H4 (cell line): Measurements from ENCODE around the gene ARFGEF3. TPM values are rescaled to one million over a fixed set of nuclear protein-coding genes. Genes with fewer than 3 reads are reported as not detected.
A peak's percentile ranks its signal among the peaks of the same experiment; 100 is the strongest.

Experiments used
- DNase-seq: peaks from one replicate; pipeline ENCODE4 v3.0.0-alpha.2; 2015; ENCODE audit warnings: low spot score
- total RNA-seq: library from RNA; depleted of rRNA; stranded (reverse); fragments of >200 nt; shearing (Covaris generic); gene quantifications from 2 replicates; pipeline ENCODE4 v1.2.3, GENCODE V29; 2014

ARFGEF3 gene
- total RNA-seq, 1 experiment from 2014 or later: 0.23 TPM

DNA sequence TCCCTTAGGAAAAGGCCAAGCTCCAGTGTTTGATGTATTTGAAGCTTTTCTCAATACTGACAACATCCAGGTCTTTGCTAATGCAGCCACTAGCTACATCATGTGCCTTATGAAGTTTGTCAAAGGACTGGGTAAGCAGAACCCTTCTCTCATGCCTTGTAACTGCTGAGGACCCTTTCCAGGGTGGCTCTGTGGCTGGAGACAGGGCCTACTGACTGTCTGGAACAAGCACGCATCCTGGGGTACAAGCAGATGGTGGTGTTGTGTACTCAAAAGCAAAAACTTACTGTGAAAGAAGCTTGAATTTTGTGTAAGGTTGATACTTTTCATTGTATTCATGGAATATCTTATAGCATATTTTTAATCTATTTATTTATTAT lies 147.0 kb downstream of the ARFGEF3 start:
- DNase-seq: no peak

DNA sequence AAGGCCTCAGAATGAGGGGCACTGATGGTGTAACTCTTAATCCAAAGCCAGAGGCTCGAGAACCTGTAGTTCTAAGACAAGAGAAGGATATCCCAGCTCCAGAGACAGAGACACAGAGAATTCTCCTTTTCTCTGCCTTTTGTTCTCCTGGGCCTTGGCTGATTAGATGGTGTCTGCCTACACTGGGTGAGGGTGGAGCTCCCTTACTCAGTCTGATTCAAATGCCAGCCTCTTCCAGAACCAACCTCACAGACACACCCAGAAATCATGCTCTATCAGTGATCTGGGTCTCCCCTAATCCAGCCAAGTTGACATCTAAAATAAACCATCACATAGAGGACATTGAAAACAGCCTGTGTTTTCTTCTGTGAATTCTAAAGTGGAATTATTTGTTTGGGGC lies 148.0 kb downstream of the ARFGEF3 start:
- no peak for DNase-seq

DNA sequence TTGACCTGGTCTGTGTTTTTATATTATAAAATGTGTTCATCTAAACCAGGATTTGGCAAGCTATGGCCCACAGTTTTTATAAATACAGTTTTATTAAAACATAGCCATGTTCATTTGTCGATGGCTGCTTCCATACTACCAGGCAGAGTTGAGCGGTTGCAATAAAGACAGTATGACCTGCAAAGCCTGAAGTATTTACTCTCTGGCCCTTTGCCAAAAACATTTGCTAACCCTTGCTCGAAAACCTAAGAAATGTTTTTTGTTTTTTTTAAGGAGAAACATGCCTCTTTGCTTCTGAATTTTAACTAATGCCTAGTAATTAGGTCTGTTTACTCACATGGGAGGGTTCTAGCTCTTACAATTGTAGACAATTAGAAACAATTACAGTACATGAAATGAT lies 148.6 kb downstream of the ARFGEF3 start:
- DNase-seq: no peak

DNA sequence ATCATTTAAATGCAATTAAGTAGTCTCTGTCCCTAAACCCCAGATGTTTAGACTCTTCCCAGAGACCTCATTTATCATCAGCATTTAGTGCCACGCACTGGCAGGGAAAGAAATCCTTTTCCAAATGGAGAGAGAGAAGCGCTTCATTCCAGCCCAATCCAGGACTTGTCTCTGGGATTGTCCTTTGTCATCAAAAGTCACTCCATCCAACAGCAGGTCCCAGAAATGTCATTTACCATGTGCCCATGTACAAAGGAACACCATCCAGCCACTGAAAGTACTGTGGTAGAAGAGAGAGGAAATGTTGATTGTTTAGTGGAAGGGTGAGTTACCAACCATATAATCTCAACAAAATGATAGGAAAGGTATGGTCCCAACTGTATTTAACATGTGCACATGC lies 149.1 kb downstream of the ARFGEF3 start:
- DNase-seq: no peak

DNA sequence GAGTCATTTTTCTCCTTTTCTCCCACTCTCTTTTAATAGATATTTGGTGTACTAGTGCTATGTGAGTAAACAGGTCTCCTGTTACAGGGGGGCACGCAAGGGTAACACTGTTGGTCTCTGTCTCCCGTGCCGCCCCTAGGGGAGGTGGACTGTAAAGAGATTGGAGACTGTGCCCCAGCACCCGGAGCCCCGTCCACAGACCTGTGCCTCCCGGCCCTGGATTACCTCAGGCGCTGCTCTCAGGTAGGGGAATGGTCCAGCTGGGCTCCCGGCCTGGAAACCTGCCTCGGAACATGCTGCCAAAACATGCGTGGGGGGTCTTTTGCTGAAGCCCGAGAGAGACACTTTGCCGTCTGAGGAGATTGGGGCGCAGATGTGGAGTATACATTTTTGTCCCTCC lies 149.5 kb downstream of the ARFGEF3 start:
- DNase-seq: no peak

DNA sequence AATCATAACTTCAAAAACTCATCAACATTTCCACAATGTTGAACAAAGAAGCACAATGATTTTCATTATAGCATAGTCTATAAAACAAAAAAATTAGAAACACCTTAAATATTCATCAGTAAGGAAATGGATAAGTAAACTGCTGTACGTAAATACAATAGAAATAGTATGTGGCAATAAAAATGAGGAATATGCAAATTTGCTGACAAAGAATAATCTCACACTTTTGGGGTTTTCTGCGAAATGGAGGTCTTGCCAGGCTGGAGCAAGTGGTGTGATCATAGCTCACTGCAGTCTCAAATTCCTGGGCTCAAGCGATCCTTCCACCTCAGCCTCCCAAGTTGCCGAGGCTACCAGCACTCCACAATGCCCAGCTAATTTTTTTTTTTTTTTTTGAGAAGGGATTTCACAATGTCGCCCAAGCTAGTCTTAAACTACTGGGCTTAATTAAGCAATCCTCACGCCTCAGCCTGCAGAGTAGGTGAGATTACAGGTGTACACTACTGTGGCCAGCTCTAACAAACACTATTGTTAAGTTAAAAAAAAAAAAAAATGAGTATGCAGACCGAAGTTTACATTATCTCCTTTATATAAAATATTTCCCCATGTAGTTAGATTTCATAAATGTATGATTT lies 157.1 kb downstream of the ARFGEF3 start:
- DNase-seq: no peak

DNA sequence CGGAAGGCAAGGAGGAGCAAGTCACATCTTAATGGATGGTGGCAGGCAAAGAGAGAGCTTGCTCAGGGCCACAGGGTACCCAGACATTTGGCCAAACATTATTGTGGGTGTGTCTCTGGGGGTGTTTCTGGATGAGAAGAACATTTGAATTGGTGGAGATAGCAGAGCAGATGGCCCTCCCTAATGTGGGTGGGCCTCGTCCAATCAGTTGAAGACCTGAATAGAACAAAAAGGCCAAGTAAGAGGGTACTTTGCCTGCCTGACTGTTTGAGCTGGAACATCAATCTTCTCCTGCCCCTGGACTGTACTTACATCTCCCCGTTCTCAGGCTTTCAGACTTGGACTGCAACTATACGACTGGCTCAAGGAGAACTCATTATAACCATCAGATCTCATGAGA lies 160.2 kb downstream of the ARFGEF3 start:
- DNase-seq: no peak

DNA sequence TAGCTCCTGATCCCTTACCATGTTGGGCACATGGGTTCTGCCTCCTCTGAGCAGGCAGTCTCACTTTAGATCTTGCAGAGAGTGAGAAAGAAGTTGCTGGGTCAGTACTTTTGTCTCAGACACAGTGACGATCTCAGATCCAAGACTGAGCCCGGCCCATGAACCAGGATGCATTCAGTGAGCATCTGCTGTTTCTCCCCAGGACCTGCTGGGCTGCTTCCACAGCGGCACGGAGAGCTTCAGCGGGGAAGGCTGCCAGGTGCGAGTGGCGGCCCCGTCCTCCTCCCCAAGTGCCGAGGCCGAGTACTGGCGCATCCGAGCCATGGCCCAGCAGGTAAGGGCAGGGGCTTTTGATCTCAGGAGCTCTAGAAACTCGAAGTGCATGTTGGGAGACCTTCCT lies 162.1 kb downstream of the ARFGEF3 start:
- DNase-seq: no peak

DNA sequence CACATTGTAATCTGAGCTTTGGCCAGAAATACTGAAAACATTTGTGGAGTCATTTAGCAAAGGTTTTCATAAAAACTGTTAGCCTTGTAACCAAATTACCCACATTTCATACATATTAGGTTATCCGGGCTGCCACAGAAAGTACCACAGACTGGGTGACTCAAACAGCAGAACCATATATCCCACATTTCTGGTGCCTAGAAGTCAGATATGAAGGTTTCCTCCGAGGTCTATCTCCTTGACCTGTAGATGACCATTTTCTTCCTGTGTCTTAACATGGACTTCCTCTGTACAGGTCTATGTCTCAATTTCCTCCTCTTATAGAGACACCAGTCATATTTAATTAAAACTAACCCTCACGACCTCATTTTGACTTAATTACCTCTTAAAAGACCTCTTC lies 166.5 kb downstream of the ARFGEF3 start:
- no peak for DNase-seq

DNA sequence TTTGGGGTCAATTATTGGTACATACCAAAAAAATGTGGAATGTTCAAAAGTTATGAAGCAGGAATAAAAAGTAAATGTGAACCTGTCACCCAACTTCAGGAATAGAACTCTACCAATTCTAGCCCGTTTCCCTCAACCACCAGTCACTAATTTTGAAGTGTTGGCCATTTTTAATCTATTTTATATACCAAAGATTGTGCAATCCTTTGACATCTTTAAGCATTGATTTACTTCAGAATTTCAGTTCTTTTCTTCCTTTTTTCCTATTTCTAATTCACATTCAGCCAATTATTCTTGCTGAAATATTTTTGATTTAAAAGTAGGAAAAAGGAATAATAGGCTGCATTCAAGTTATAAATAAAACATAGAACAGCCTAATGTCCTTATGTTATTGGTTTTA lies 169.0 kb downstream of the ARFGEF3 start:
- no peak for DNase-seq

DNA sequence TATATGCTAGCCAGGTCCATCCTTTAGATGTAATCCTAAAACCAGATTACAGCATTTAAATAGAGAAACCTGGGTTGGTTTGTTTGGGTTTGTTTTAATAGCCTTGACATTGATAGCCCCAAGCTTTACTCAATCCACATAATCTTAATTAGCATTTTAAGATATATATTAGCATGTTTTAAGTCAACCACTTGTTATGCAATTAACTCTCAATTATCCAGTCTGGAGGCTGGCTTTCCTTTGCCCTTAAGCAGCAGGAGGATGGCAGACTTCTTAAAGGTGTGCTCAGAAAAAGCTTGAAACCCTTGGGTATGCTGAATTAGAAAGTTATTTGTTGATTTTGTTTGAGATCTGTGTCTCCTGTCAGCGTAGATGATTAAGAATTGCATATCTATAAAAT lies 169.7 kb downstream of the ARFGEF3 start:
- no peak for DNase-seq

DNA sequence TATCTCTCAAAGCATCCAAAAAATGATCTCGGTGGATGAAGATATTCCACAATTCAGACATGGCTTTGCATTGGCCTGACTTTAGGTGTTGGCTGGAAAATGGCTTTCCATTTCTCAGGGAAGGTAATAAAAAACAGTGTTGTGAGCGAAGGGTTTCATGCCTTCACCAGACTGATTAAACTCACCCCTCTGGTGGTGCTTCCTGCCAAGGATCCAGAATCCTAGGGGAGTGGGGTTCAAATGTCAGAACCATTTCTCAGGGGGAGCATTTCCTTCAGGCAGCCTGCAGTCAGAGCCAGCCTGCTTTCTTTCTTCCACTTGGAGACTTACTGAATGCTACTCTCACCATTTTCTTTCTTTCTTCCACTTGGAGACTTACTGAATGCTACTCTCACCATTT lies 170.2 kb downstream of the ARFGEF3 start:
- DNase-seq: no peak

DNA sequence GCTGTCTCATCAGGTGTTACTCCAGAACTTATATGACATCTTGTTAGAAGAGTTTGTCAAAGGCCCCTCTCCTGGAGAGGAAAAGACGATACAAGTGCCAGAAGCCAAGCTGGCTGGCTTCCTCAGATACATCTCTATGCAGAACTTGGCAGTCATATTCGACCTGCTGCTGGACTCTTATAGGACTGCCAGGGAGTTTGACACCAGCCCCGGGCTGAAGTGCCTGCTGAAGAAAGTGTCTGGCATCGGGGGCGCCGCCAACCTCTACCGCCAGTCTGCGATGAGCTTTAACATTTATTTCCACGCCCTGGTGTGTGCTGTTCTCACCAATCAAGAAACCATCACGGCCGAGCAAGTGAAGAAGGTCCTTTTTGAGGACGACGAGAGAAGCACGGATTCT lies 172.3 kb downstream of the ARFGEF3 start:
- no peak for DNase-seq

DNA sequence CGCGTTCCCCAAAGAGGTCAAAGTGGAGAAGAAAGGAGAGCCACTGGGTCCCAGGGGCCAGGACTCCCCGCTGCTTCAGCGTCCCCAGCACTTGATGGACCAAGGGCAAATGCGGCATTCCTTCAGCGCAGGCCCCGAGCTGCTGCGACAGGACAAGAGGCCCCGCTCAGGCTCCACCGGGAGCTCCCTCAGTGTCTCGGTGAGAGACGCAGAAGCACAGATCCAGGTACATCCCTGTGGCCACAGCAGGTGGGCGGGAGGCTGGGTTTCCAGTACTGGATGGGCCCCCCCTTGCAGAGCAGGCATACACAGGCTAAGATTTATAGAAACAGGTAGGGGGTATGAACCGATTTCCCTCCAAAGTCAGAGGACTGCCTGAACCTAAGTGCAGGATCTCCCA lies 173.2 kb downstream of the ARFGEF3 start:
- no peak for DNase-seq

DNA sequence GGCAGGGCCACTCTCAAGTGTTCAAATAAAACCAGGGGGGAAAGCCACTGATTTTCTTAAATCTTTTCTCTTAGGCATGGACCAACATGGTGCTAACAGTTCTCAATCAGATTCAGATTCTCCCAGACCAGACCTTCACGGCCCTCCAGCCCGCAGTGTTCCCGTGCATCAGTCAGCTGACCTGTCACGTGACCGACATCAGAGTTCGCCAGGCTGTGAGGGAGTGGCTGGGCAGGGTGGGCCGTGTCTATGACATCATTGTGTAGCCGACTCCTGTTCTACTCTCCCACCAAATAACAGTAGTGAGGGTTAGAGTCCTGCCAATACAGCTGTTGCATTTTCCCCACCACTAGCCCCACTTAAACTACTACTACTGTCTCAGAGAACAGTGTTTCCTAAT lies 174.5 kb downstream of the ARFGEF3 start:
- peak; percentile 8 for DNase-seq

DNA sequence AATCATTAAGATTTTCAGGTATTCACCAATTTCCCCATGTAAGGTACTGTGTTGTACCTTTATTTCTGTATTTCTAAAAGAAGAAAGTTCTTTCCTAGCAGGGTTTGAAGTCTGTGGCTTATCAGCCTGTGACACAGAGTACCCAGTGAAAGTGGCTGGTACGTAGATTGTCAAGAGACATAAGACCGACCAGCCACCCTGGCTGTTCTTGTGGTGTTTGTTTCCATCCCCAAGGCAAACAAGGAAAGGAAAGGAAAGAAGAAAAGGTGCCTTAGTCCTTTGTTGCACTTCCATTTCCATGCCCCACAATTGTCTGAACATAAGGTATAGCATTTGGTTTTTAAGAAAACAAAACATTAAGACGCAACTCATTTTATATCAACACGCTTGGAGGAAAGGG lies 175.3 kb downstream of the ARFGEF3 start:
- no peak for DNase-seq

DNA sequence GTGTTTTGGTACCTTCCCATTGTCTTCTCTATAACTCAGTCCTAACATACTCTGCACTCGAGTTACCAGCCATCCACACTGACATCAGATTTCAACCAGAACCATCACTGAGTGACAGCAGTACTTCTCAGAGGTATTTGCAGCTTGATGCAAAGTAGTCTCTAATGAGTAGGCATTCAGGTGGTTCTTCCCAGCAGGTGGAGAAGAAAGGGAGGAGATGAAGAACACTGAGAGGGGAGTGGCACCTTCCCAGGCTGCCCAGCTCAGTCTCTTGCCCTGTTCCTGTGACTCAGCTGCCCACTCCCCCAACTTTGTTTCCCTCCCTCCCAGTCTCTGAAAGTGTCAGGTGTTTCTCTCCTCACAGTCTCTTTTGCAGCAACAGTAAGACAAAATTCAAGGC lies 177.3 kb downstream of the ARFGEF3 start:
- no peak for DNase-seq

DNA sequence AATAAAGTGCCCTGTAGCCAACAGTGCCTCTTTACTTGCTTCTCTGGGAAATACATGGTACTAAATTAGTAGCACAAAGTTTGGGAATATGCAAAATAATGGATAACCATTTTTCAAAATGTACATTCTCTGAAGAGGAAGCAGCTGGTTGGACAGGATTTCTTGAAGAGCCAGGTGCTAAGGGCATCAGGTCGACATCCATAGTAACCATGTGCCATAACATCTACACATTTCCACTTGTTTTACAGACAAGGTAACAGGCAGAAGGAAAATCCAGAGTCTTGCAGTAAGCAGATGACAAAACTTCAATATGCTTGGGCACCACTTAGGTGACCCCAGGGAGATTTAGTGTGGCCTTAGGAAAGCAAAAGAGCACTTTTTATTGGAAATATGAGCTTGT lies 179.4 kb downstream of the ARFGEF3 start:
- no peak for DNase-seq

DNA sequence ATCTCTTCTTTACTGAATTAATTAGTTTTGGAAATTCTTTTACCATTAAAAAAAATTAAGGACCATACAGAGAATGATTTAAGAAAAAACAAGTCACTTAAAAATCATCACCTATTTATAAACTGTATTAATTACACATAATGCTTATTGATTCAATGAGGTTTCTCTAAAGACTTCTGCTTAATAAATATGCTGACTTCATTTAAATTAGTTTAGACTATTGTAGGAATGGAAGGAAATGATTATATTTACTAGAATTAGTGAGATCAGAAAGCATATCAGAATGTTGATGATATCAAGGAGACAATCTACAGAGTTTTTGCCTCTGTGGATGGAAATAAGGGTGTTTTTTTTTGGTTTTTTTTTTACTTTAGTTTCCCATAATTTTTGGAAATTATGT lies 181.4 kb downstream of the ARFGEF3 start:
- no peak for DNase-seq

DNA sequence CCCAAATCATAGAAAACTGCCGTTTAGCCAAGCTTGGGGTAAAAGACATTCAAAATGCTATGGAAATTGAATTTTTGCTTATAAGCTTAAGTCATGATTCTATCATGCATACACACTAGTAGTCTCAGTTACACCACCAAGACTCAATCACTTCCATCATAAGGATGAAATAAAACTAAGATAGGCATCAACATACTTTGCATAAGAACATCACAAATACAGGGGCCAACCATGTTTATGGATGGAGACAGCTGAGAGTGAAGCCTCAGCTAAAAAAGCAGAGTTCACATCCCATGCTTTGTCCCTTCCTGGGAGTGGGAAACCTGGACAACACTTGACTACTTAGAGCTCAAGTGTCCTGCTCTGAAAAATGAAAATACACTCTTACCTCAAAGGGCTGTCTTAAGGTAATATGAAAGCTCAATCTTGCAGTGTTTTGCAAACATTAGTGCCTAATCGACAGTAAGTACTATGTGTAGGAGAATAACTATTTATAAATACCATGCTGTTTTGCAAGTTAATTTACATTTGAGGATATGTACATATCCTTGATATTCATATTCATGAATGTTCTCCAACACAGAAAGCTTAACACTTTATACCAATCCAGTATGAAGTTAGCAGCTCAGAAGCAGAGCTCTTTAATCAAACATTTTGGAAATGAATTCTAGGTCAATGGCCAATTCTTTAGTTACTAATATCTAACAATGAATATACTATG lies 184.0 kb downstream of the ARFGEF3 start:
- no peak for DNase-seq

DNA sequence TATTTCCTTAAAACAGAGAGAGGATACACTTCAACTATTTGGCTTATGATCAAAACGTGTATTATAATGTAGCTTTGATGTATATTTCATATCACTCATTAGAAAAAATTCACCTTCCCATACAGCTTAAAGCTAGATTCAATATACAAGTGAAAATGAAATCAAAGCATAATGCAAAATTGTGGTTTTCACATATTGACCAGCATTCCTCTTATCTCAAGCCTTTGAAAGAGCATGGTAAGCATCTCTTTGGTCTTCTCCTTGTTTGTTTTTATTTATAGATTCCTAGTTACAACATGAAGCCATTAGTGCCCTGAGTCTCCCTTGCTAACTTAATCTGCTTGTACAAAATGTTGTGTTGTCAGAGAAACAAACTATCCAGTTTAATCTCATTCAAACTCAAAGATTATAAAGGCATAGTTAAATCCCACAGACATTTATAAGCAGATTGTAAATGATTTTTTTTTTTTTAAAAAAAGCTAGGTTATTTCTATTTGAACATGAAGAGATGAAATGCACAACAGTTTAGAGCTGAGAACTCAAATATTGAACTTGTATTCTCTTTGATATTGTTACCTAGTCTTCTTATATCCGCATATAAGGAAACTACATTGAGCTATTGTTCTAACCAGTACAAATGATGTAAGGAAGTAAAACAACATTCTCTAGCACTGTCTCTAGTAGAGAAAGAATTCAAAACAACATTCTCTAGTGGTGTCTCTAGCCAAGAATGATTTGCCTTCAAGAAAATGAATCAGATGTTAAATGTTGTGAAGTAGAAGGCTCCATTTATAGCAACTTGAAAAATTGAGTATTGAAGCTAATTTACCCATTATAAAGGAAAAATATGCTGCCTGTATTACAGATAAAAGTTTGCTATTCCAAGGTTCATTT lies 184.8 kb downstream of the ARFGEF3 start:
- no peak for DNase-seq

DNA sequence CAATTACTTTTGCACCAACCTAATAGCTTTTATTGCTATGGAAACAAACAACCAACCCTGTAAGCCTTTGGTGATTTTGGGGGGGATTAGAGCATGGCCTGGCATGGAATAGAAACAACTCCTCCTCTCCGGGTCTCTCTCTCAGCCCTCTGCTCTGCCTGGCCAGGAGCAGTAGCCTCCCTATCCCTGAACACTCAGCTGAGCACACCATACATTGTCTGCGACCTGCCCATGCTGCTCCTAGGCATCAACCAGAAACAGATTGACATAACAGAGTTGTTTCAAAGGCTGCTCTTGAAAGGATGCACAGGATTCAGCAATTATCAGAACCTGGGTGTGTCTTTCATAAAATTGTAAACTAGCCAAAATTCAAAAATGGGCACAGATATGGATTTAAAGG lies 186.1 kb downstream of the ARFGEF3 start:
- DNase-seq: no peak

DNA sequence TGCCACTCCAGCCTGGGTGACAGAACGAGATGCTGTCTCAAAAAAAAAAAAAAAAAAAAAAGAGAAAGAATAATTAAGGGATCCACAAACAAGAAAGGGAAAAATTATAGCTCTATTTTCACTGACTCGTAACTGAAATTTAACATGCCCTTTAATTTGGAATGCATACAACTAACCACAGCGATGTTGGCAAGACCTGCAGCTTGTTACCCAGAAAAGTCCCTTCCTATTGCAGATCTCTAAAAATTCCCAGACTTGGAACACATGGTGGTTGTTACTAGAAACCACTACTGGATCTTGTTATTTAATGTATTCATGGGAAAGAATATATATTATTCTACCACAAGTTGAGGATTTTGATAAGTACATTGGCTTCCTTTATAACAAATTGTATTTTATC lies 188.2 kb downstream of the ARFGEF3 start:
- no peak for DNase-seq
